Neural crest cell (in vitro differentiated cells): ENCODE measurements around the gene NLN. TPM values are rescaled to one million over a fixed set of nuclear protein-coding genes. Genes with fewer than 3 reads are reported as not detected.
A peak's percentile ranks its signal among the peaks of the same experiment; 100 is the strongest.
"Not testable (repeated sequence)": the region's sequence is repeated elsewhere in the genome, so short reads cannot be mapped to it uniquely, and the experiment has no call there.

Experiments
- DNase-seq: peaks from one replicate; pipeline ENCODE4 v3.0.0; 2021; ENCODE audit warnings: low read depth, mixed read lengths, low spot score
- H3K27ac Mint-ChIP-seq: one replicate; pipeline ENCODE4 v1.8.0; 2021; ENCODE audit warnings: mild to moderate bottlenecking, mixed read lengths; ENCODE audit not compliant: unreplicated experiment
- H3K27me3 Mint-ChIP-seq: 2 replicates; pipeline ENCODE4 v1.8.0; 2021; ENCODE audit warnings: low read depth, mild to moderate bottlenecking, mixed read lengths
- H3K36me3 Mint-ChIP-seq: 2 replicates; pipeline ENCODE4 v1.8.0; 2021; ENCODE audit warnings: low read depth, mild to moderate bottlenecking, mixed read lengths
- H3K4me1 Mint-ChIP-seq: 2 replicates; pipeline ENCODE4 v1.8.0; 2021; ENCODE audit warnings: mixed read lengths
- H3K4me3 Mint-ChIP-seq: one replicate; pipeline ENCODE4 v1.8.0; 2021; ENCODE audit warnings: mild to moderate bottlenecking, mixed read lengths
- H3K9me3 Mint-ChIP-seq: 2 replicates; pipeline ENCODE4 v1.8.0; 2021; ENCODE audit warnings: mixed read lengths
- CTCF ChIP-seq: fragments of 200-600 bp; sonication (generic); conservative IDR thresholded peaks from 2 replicates; pipeline ENCODE4 v1.5.0; 2021; ENCODE audit warnings: antibody characterized with exemption, mild to moderate bottlenecking
- total RNA-seq: library from RNA; stranded (reverse); gene quantifications from 2 replicates; pipeline ENCODE4 v1.2.1, GENCODE V29; 2021

Gene NLN
- total RNA-seq, 1 donor from 2014 or later = 51.7 TPM

DNA sequence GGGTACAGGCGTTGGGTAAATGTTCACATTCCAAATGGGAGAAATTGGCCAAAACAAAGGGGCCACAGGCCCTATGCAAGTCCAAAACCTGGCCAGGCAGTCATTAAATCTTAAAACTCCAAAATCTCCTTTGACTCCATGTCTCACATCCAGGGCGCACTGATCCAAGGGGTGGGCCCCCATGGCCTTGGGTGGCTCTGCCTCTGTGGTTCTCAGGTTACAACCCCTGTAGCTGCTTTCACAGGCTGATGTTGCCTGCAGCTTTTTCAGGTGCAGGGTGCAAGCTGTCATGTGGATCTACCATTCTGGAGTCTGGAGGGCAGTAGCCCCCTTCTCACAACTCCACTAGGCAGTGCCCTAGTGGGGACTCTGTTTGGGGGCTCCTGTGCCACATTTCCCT is 44.8 kb downstream of the NLN start:
- TF ChIP-seq CTCF = no peak
- peak overlapping the region; percentile 6 for H3K27ac Mint-ChIP-seq
- H3K4me1 Mint-ChIP-seq = no peaks in the 10 kb centered on the region
- no peak for DNase-seq
- H3K36me3 Mint-ChIP-seq = peaks cover 22% of the 10 kb centered on the region
- no peaks in the 10 kb centered on the region for H3K27me3 Mint-ChIP-seq
- H3K4me3 Mint-ChIP-seq = no peak overlapping the region
- H3K9me3 Mint-ChIP-seq = peaks cover 4% of the 10 kb centered on the region

DNA sequence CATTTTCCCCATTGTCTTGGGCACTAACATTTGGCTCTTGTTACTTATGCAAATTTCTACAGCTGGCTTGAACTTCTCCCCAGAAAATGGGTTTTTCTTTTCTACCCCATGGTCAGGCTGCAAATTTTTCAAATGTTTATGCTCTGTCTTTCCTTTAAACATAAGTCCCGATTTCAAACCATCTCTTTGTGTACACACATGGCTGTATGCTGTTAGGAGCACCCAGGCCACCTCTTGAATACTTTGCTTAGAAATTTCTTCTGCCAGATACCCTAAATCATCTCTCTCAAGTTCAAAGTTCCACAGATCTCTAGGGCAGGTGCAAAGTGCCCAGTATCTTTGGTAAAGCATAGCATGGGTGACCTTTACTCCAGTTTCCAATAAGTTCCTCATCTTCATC is 45.6 kb downstream of the NLN start:
- TF ChIP-seq CTCF = no peak

DNA sequence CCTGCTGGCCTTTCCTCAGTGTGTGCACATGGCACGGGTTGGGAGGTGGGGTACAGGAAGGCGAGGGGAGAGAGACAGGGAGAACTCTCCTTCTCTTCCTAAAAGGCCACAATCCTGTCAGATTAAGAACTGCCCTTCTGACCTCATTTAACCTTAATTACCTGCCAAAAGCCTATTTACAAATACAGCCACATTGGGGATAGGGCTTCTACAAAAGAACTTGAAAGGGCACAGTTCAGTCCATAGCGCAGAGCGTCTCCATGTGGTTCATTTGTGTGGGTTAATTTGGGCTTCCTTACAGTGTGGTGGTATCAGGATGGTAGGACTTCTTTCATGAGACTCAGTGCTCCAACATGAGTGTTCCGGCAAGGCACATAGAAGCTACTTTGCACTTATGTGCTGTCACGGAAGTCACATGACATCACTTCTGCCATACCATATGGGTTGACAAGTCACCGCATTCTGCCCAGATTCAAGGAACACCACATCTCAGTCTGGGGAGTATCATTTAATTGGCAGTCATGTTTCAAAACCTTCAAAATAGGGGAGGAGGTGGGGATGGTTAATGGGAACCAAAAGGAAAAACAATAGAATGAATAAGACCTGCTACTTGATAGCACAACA is 46.8 kb downstream of the NLN start:
- no peak for DNase-seq
- Mint-ChIP-seq H3K4me1 (no peaks in the 10 kb centered on the region), H3K27ac (no peak overlapping the region), H3K9me3 (peaks cover 4% of the 10 kb centered on the region), H3K27me3 (no peaks in the 10 kb centered on the region), H3K36me3 (peaks cover 22% of the 10 kb centered on the region), H3K4me3 (no peak overlapping the region)
- TF ChIP-seq CTCF = no peak

More for the DNA sequence above, 45.6 kb downstream of the NLN start:
- H3K27ac Mint-ChIP-seq = no peak overlapping the region
- DNase-seq = no peak
- no peak overlapping the region for H3K4me3 Mint-ChIP-seq
- no peaks in the 10 kb centered on the region for H3K4me1 Mint-ChIP-seq
- H3K9me3 Mint-ChIP-seq = peaks cover 4% of the 10 kb centered on the region
- no peaks in the 10 kb centered on the region for H3K27me3 Mint-ChIP-seq
- H3K36me3 Mint-ChIP-seq = peaks cover 22% of the 10 kb centered on the region

GRCh38 chr5:65769539-65769938 is 47.5 kb downstream of the NLN start:
- DNase-seq = no peak
- H3K9me3 Mint-ChIP-seq = peaks cover 4% of the 10 kb centered on the region
- no peak for TF ChIP-seq CTCF
- H3K27me3 Mint-ChIP-seq = no peaks in the 10 kb centered on the region
- no peak overlapping the region for H3K4me3 Mint-ChIP-seq
- H3K27ac Mint-ChIP-seq = no peak overlapping the region
- H3K4me1 Mint-ChIP-seq = no peaks in the 10 kb centered on the region
- H3K36me3 Mint-ChIP-seq = peaks cover 22% of the 10 kb centered on the region

DNA sequence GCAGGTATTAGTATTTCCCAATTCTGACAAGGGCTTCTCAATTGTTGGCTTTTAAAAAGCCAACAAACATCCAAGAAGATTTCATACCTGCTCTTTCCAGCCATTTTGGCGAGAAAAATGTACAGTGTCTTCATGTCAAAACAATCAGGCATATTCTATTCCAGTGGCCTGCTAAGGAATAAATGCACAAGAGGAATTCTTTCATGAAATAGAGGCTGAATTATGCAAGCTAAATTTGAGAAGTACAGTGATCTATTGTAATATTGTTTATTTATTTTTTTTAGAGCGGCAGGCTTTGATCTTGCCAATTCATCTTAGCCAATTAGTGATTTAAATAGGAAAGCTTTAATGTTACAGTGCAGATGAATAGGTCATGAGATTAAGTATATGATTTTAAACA is 49.3 kb downstream of the NLN start:
- H3K9me3 Mint-ChIP-seq = peaks cover 2% of the 10 kb centered on the region
- H3K4me3 Mint-ChIP-seq = no peak overlapping the region
- no peaks in the 10 kb centered on the region for H3K27me3 Mint-ChIP-seq
- no peak for DNase-seq
- no peaks in the 10 kb centered on the region for H3K4me1 Mint-ChIP-seq
- TF ChIP-seq CTCF = no peak
- H3K27ac Mint-ChIP-seq = no peak overlapping the region
- H3K36me3 Mint-ChIP-seq = peaks cover 14% of the 10 kb centered on the region

DNA sequence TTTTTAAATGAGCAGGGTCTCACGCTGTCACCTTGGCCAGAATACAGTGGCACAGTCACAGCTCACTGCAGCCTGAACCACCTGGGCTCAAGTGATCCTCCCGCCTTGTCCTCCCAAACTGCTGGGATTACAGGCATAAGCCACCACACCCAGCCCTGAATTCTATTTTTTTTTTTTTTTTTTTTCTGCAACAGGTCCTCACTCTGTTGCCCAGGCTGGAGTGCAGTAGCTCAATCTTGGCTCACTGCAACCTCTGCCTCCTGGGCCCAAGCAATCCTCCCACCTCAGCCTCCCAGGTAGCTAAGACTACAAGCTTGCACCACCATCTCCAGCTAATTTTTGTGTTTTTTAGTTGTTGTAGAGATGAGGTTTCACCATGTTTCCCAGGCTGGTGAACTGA is 51.0 kb downstream of the NLN start:
- not testable (repeated sequence) for H3K27me3 Mint-ChIP-seq, H3K36me3 Mint-ChIP-seq, H3K4me1 Mint-ChIP-seq, H3K4me3 Mint-ChIP-seq, H3K9me3 Mint-ChIP-seq, DNase-seq, H3K27ac Mint-ChIP-seq
